H9 (cell line): Measurements from ENCODE around the gene MYBPC2. TPM values are rescaled to one million over a fixed set of nuclear protein-coding genes. Genes with fewer than 3 reads are reported as not detected.

Experiments
- DNase-seq: peaks from one replicate; pipeline ENCODE4 v3.0.0-alpha.2; 2017
- H2AFZ ChIP-seq: one replicate; pipeline ENCODE4 v1.6.1; 2013; ENCODE audit warnings: mild to moderate bottlenecking, low read length, control low read depth, moderate library complexity
- H2AK5ac ChIP-seq: 2 replicates; pipeline ENCODE4 v1.6.1; 2013; ENCODE audit warnings: low read length, control low read depth, mixed read lengths; ENCODE audit not compliant: insufficient read length
- H2BK120ac ChIP-seq: one replicate; pipeline ENCODE4 v1.6.1; 2013; ENCODE audit warnings: low read depth, mild to moderate bottlenecking, low read length, control low read depth, inconsistent platforms; ENCODE audit not compliant: poor library complexity, severe bottlenecking
- H2BK12ac ChIP-seq: 2 replicates; pipeline ENCODE4 v1.6.1; 2013; ENCODE audit warnings: low read length, control low read depth, mixed read lengths, low read depth; ENCODE audit not compliant: insufficient read length
- H2BK15ac ChIP-seq: 2 replicates; pipeline ENCODE4 v1.6.1; 2013; ENCODE audit warnings: low read depth, low read length, control low read depth
- H2BK20ac ChIP-seq: one replicate; pipeline ENCODE4 v1.6.1; 2013; ENCODE audit warnings: low read depth, mild to moderate bottlenecking, low read length, control low read depth, inconsistent platforms; ENCODE audit not compliant: poor library complexity, severe bottlenecking
- H2BK5ac ChIP-seq: 2 replicates; pipeline ENCODE4 v1.6.1; 2013; ENCODE audit warnings: low read length, control low read depth, mixed read lengths; ENCODE audit not compliant: insufficient read length
- H3K14ac ChIP-seq: 2 replicates; pipeline ENCODE4 v1.6.1; 2013; ENCODE audit warnings: low read length, control low read depth; ENCODE audit not compliant: insufficient read depth
- H3K18ac ChIP-seq: 2 replicates; pipeline ENCODE4 v1.6.1; 2013; ENCODE audit warnings: low read depth, mild to moderate bottlenecking, mixed read lengths, low read length, control low read depth; ENCODE audit not compliant: insufficient read length
- H3K23ac ChIP-seq: 2 replicates; pipeline ENCODE4 v1.6.1; 2013; ENCODE audit warnings: low read length, control low read depth, mixed read lengths, low read depth; ENCODE audit not compliant: insufficient read length
- H3K23me2 ChIP-seq: 2 replicates; pipeline ENCODE4 v1.6.1; 2013; ENCODE audit warnings: low read depth, mild to moderate bottlenecking, mixed read lengths, low read length, control low read depth; ENCODE audit not compliant: insufficient read length, poor library complexity, severe bottlenecking
- H3K27ac ChIP-seq: 2 replicates; pipeline ENCODE4 v1.5.1; 2013; ENCODE audit warnings: low read length, control low read depth, mixed read lengths, low read depth; ENCODE audit not compliant: insufficient read length
- H3K27me3 ChIP-seq: 2 replicates; pipeline ENCODE4 v1.6.1; 2013; ENCODE audit warnings: low read length, control low read depth, inconsistent platforms; ENCODE audit not compliant: insufficient read depth
- H3K4ac ChIP-seq: 2 replicates; pipeline ENCODE4 v1.6.1; 2013; ENCODE audit warnings: low read depth, mild to moderate bottlenecking, control low read depth, inconsistent platforms, low read length, moderate library complexity
- H3K4me1 ChIP-seq: 2 replicates; pipeline ENCODE4 v1.6.1; 2013; ENCODE audit warnings: low read length, control low read depth, inconsistent platforms; ENCODE audit not compliant: insufficient read depth
- H3K4me2 ChIP-seq: 2 replicates; pipeline ENCODE4 v1.6.1; 2013; ENCODE audit warnings: low read length, control low read depth, mixed read lengths; ENCODE audit not compliant: insufficient read length, insufficient read depth
- H3K56ac ChIP-seq: 2 replicates; pipeline ENCODE4 v1.6.1; 2013; ENCODE audit warnings: low read depth, mild to moderate bottlenecking, mixed read lengths, low read length, control low read depth; ENCODE audit not compliant: insufficient read length
- H3K79me1 ChIP-seq: 2 replicates; pipeline ENCODE4 v1.6.1; 2013; ENCODE audit warnings: low read depth, mild to moderate bottlenecking, moderate library complexity, low read length, control low read depth, inconsistent platforms; ENCODE audit not compliant: insufficient read depth, poor library complexity, severe bottlenecking
- H3K79me2 ChIP-seq: 2 replicates; pipeline ENCODE4 v1.6.1; 2013; ENCODE audit warnings: low read length, control low read depth, inconsistent platforms; ENCODE audit not compliant: insufficient read depth
- H3K9ac ChIP-seq: 2 replicates; pipeline ENCODE4 v1.6.1; 2013; ENCODE audit warnings: low read length, control low read depth, mixed read lengths; ENCODE audit not compliant: insufficient read length; ENCODE audit errors: extremely low read depth
- H3K9me3 ChIP-seq: one replicate; pipeline ENCODE4 v1.6.1; 2013; ENCODE audit warnings: low read depth, low read length, inconsistent platforms; ENCODE audit not compliant: control insufficient read depth
- H3T11ph ChIP-seq: one replicate; pipeline ENCODE4 v1.6.1; 2013; ENCODE audit warnings: mild to moderate bottlenecking, low read length, control low read depth, inconsistent platforms
- H4K20me1 ChIP-seq: one replicate; pipeline ENCODE4 v1.6.1; 2013; ENCODE audit not compliant: control insufficient read depth, insufficient read length, insufficient read depth
- H4K5ac ChIP-seq: 2 replicates; pipeline ENCODE4 v1.6.1; 2013; ENCODE audit warnings: low read depth, mild to moderate bottlenecking, mixed read lengths, low read length, control low read depth; ENCODE audit not compliant: insufficient read length
- H4K8ac ChIP-seq: replicated peaks from 2 replicates; pipeline ENCODE4 v1.6.1; 2013; ENCODE audit warnings: low read length, control low read depth, mixed read lengths, low read depth; ENCODE audit not compliant: insufficient read length
- H4K91ac ChIP-seq: 2 replicates; pipeline ENCODE4 v1.6.1; 2013; ENCODE audit warnings: low read depth, mild to moderate bottlenecking, moderate library complexity, mixed read lengths, low read length, control low read depth; ENCODE audit not compliant: insufficient read length
- H3K27ac Mint-ChIP-seq, 3 experiments: 2 replicates in 2 of 3; 3 replicates in 1 of 3; pipeline ENCODE4 v1.8.0; 2020 to 2021; ENCODE audit warnings: mixed read lengths in 3 of 3, mild to moderate bottlenecking in 1 of 3, moderate library complexity in 1 of 3
- H3K27me3 Mint-ChIP-seq: 2 replicates; pipeline ENCODE4 v1.8.0; 2021; ENCODE audit warnings: low read depth, mild to moderate bottlenecking, moderate library complexity, mixed read lengths
- H3K36me3 Mint-ChIP-seq, 3 experiments: 2 replicates in 2 of 3; 3 replicates in 1 of 3; pipeline ENCODE4 v1.8.0; 2020 to 2021; ENCODE audit warnings: low read depth in 3 of 3, mixed read lengths in 3 of 3; ENCODE audit not compliant: insufficient read depth in 1 of 3
- H3K4me1 Mint-ChIP-seq, 2 experiments: 2 replicates each; pipeline ENCODE4 v1.8.0; 2020; ENCODE audit warnings: mixed read lengths in 2 of 2
- H3K4me3 Mint-ChIP-seq, 2 experiments: 2 replicates in 1 of 2; 3 replicates in 1 of 2; pipeline ENCODE4 v1.8.0; 2020 to 2021; ENCODE audit warnings: mild to moderate bottlenecking in 2 of 2, mixed read lengths in 2 of 2, moderate library complexity in 1 of 2
- H3K9me3 Mint-ChIP-seq, 2 experiments: 2 replicates in 1 of 2; 3 replicates in 1 of 2; pipeline ENCODE4 v1.8.0; 2020; ENCODE audit warnings: mild to moderate bottlenecking in 2 of 2, mixed read lengths in 2 of 2, moderate library complexity in 1 of 2
- WGBS: extraction: QIAGEN DNeasy Blood & Tissue Kit; methylation state at CpG from one replicate; pipeline ENCODE4 v1.1.7; 2013; ENCODE audit warnings: missing lambda C conversion rate, low lambda C conversion rate, mixed read lengths; ENCODE audit not compliant: insufficient read length; ENCODE audit errors: extremely low coverage; 5-methylcytosine and 5-hydroxymethylcytosine counted together
- total RNA-seq: library from RNA; stranded (reverse); gene quantifications from 2 replicates; pipeline ENCODE4 v1.2.1, GENCODE V29; 2021
- TF ChIP-seq, protein P1 (sequence below): fragments of 200-600 bp; sonication (generic); conservative IDR thresholded peaks from 3 replicates; pipeline ENCODE4 v1.8.0; 2021; ENCODE audit warnings: antibody characterized with exemption, mild to moderate bottlenecking

Gene MYBPC2
- total RNA-seq, 1 experiment from 2014 or later = 4.9 TPM

DNA sequence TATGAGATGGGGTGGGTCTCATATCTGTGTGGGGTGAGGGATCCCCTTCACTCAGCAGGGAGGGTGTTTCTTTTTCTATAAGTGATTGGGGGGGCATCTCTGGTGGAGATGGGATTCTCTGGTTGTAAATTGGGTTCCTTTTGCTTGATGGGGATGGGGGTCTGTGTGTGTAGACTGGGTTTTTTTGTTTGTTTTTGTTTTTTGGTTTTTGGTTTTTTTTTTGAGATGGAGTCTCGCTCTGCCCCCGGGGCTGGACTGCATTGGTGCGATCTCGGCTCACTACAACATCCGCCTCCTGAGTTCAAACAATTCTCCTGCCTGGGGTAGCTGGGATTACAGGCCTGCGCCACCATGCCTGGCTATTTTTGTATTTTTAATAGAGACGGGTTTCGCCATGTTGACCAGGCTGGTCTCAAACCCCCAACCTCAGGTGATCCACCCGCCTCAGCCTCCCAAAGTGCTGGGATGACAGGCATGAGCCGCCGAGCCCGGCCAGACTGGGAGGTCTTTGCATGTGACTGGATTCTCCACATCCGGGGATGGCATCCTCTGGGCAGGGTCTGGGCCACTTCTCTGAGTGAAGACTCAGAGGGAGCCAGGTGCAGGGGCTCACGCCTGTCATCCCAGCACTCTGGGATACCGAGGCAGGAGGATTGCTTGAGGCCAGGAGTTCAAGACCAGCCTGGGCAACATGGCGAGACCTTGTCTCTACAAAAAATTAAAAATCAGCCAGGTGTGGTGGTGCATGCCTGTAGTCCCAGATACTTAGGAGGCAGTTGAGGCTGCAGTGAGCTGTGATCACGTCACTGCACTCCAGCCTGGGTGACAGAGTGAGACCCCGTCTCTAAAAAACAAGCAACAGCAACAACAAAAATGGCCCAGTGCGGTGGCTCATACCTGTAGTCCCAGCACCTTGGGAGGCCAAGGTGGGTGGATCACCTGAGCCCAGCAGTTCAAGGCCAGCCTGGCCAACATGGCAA is 799 bp downstream of the MYBPC2 start:
- Histone ChIP-seq H3T11ph (no peak overlapping the region), H2BK15ac (no peak overlapping the region), H3K79me1 (no peaks in the 10 kb centered on the region), H3K4me1 (peaks cover 3% of the 10 kb centered on the region; the same call in 1 of the 2 replicates), H4K20me1 (no peaks in the 10 kb centered on the region), H2BK12ac (no peak overlapping the region), H3K18ac (no peak overlapping the region), H3K79me2 (no peaks in the 10 kb centered on the region), H2AK5ac (no peak overlapping the region), H3K56ac (no peak overlapping the region), H2AFZ (no peak overlapping the region), H4K8ac (no peak overlapping the region), H3K9ac (no peak overlapping the region), H3K27me3 (no peaks in the 10 kb centered on the region), H2BK120ac (no peak overlapping the region), H3K4ac (no peak overlapping the region), H3K4me2 (no peak overlapping the region), H2BK20ac (no peak overlapping the region), H3K23me2 (peaks cover 12% of the 10 kb centered on the region), H3K27ac (no peak overlapping the region), H3K23ac (no peak overlapping the region), H4K5ac (no peak overlapping the region), H4K91ac (no peak overlapping the region), H3K9me3 (no peaks in the 10 kb centered on the region), H3K14ac (no peak overlapping the region), H2BK5ac (no peak overlapping the region)
- TF ChIP-seq, protein P1, sequence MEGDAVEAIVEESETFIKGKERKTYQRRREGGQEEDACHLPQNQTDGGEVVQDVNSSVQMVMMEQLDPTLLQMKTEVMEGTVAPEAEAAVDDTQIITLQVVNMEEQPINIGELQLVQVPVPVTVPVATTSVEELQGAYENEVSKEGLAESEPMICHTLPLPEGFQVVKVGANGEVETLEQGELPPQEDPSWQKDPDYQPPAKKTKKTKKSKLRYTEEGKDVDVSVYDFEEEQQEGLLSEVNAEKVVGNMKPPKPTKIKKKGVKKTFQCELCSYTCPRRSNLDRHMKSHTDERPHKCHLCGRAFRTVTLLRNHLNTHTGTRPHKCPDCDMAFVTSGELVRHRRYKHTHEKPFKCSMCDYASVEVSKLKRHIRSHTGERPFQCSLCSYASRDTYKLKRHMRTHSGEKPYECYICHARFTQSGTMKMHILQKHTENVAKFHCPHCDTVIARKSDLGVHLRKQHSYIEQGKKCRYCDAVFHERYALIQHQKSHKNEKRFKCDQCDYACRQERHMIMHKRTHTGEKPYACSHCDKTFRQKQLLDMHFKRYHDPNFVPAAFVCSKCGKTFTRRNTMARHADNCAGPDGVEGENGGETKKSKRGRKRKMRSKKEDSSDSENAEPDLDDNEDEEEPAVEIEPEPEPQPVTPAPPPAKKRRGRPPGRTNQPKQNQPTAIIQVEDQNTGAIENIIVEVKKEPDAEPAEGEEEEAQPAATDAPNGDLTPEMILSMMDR = no peak
- Mint-ChIP-seq H3K4me1 (peaks cover 26 to 33% of the 10 kb centered on the region in 2 experiments), H3K27ac (peak overlapping the region in 2 of 3 experiments; percentile 77 to 97; a peak in 3 of 7 replicates), H3K9me3 (no peaks in the 10 kb centered on the region; a peak in 1 of 5 replicates), H3K4me3 (peak overlapping the region; percentile 74 to 80), H3K27me3 (peaks cover 9% of the 10 kb centered on the region), H3K36me3 (peaks cover 0 to 2% (median 0%) of the 10 kb centered on the region in 3 experiments; a peak in 2 of 7 replicates)
- WGBS = no CpG with 5 or more reads among the region's 19 CpGs
- no peak for DNase-seq
